ENCODE measurements around the gene LSR. TPM values are rescaled to one million over a fixed set of nuclear protein-coding genes. Genes with fewer than 3 reads are reported as not detected.

LSR gene
- total RNA-seq, 4 donors from 2014 or later = 10.4 to 30.9 (median 17.9) TPM

- no peak for DNase-seq (ENCODE audit: low spot score)
- TF ChIP-seq CTCF (IDR thresholded peaks at IDR 0.05) = no peak
These were observed 22.9 kb upstream of the LSR start for GRCh38 chr19:35225951-35226350.

GRCh38 chr19:35226748-35227147 is 22.1 kb upstream of the LSR start:
- no peak for ATAC-seq (ENCODE audit: low FRiP score)
- TF ChIP-seq CTCF (IDR thresholded peaks at IDR 0.05) = no peak
- DNase-seq (ENCODE audit: low spot score) = no peak

More at GRCh38 chr19:35225951-35226350, 22.9 kb upstream of the LSR start:
- no peak for ATAC-seq (ENCODE audit: low FRiP score)

GRCh38 chr19:35228177-35228930 is 20.4 kb upstream of the LSR start, which contains the start of gene FAM187B:
Gene FAM187B (minus strand): TSS chr19:35228739. CDS start chr19:35228680, 59 bp downstream.
- DNase-seq (ENCODE audit: low spot score) (no peak), ATAC-seq (ENCODE audit: low FRiP score) (no peak)
- no peak for TF ChIP-seq CTCF (IDR thresholded peaks at IDR 0.05)

- TF ChIP-seq CTCF (IDR thresholded peaks at IDR 0.05) = no peak
- no peak for DNase-seq (ENCODE audit: low spot score)
- ATAC-seq (ENCODE audit: low FRiP score) = no peak
These were observed 19.2 kb upstream of the LSR start for GRCh38 chr19:35229601-35230000.

- no peak for DNase-seq (ENCODE audit: low spot score)
- TF ChIP-seq CTCF (IDR thresholded peaks at IDR 0.05) = no peak
- no peak for ATAC-seq (ENCODE audit: low FRiP score)
These were observed 16.7 kb upstream of the LSR start for GRCh38 chr19:35231956-35232645.

- ATAC-seq (ENCODE audit: low FRiP score) (no peak), DNase-seq (ENCODE audit: low spot score) (no peak)
- no peak for TF ChIP-seq CTCF (IDR thresholded peaks at IDR 0.05)
These were observed 15.9 kb upstream of the LSR start for GRCh38 chr19:35232912-35233311.
